Panc1 (cell line): ENCODE results near the gene GATA5. TPM values are rescaled to one million over a fixed set of nuclear protein-coding genes. Genes with fewer than 3 reads are reported as not detected.

Source experiments
- ATAC-seq: fragments of 200-7000 bp; cut with Tn5 transposase; 2 replicates; pipeline ENCODE4 v1.9.1; 2020; ENCODE audit warnings: mild to moderate bottlenecking, moderate library complexity
- BruUV-seq: library from RNA; stranded (reverse); fragments of 400-500 nt; replicated peaks from 2 replicates; lab custom pipeline; 2021; lab: Mats Ljungman, UMichigan
- CTCF ChIA-PET: fragments of 300-600 bp; sonication (Branson Sonifier 250); formaldehyde crosslinking; loops from one replicate; lab custom pipeline; 2022; ENCODE audit warnings: antibody characterized with exemption; lab: Charles Lee
- POLR2A ChIA-PET: fragments of 300-600 bp; sonication (Branson Sonifier 250); formaldehyde crosslinking; loops from one replicate; lab custom pipeline; 2022; ENCODE audit warnings: antibody characterized with exemption; lab: Charles Lee
- DNase-seq: peaks from one replicate; pipeline ENCODE4 v3.0.0-alpha.2; 2010; ENCODE audit warnings: low read depth, low spot score
- H3K27ac ChIP-seq: 2 replicates; pipeline ENCODE4 v1.5.1; 2011; ENCODE audit warnings: mild to moderate bottlenecking, low read length, inconsistent platforms
- H3K27me3 ChIP-seq: fragments of 200-500 bp; sonication (Bioruptor generic); 2 replicates; pipeline ENCODE4 v1.6.0; 2014; ENCODE audit warnings: low read length, inconsistent platforms; ENCODE audit not compliant: control insufficient read depth, insufficient read depth
- H3K36me3 ChIP-seq: fragments of 200-500 bp; sonication (Bioruptor generic); 2 replicates; pipeline ENCODE4 v1.5.1; 2014; ENCODE audit warnings: inconsistent platforms, mild to moderate bottlenecking, low read length, moderate library complexity; ENCODE audit not compliant: control insufficient read depth, insufficient read depth
- H3K4me1 ChIP-seq: 2 replicates; pipeline ENCODE4 v1.5.1; 2011; ENCODE audit warnings: inconsistent platforms, mild to moderate bottlenecking, low read length, moderate library complexity; ENCODE audit not compliant: control insufficient read depth, insufficient read depth
- H3K4me3 ChIP-seq, 2 experiments: 2 replicates each; pipeline ENCODE4 v1.5.1; 2011 to 2012; ENCODE audit warnings: low read depth in 2 of 2, low read length in 2 of 2, mild to moderate bottlenecking in 2 of 2, inconsistent platforms in 1 of 2, moderate library complexity in 1 of 2
- H3K9me3 ChIP-seq: fragments of 200-500 bp; sonication (Bioruptor generic); 2 replicates; pipeline ENCODE4 v1.5.1; 2014; ENCODE audit warnings: low read depth, mild to moderate bottlenecking, inconsistent platforms, low read length, moderate library complexity; ENCODE audit not compliant: control insufficient read depth, insufficient read depth
- POLR2AphosphoS5 ChIP-seq: IDR thresholded peaks from 2 replicates; pipeline ENCODE4 v1.6.1; 2012; ENCODE audit warnings: mild to moderate bottlenecking, low read depth, low read length, moderate library complexity
- SIN3A ChIP-seq: IDR thresholded peaks from 2 replicates; pipeline ENCODE4 v1.6.1; 2012; ENCODE audit warnings: low read depth, mild to moderate bottlenecking, low read length, moderate library complexity, borderline replicate concordance; ENCODE audit not compliant: insufficient read depth
- TCF7L2 ChIP-seq: IDR thresholded peaks from 2 replicates; pipeline ENCODE4 v1.6.1; 2011; ENCODE audit warnings: mild to moderate bottlenecking, low read depth, low read length, inconsistent platforms
- in situ Hi-C: cut with HindIII; loops from 2 replicates; pipeline ENCODE4 v1.10.0; 2016; ENCODE audit warnings: low sequenced_read_pairs, low pct_unique_long_range_greater_than_20kb
- intact Hi-C: fragments of 100-400 bp; cut with micrococcal nuclease; formaldehyde crosslinking; loops from one replicate; pipeline ENCODE4 v1.10.0; 2022; ENCODE audit not compliant: unreplicated experiment
- total RNA-seq: library from RNA; stranded (reverse); gene quantifications from one replicate; pipeline ENCODE4 v1.2.1, GENCODE V29; 2021; ENCODE audit not compliant: unreplicated experiment
- TF ChIP-seq, protein P1 (sequence below): fragments of 450-650 bp; IDR thresholded peaks from 2 replicates; pipeline ENCODE4 v1.5.1; 2017; ENCODE audit warnings: mild to moderate bottlenecking
- TF ChIP-seq, protein P2 (sequence below), 2 experiments: IDR thresholded peaks; 2 replicates each; pipeline ENCODE4 v1.6.1; 2011 to 2012; ENCODE audit warnings: low read depth in 2 of 2, control low read depth in 1 of 2, low read length in 1 of 2, mild to moderate bottlenecking in 1 of 2, moderate library complexity in 1 of 2; ENCODE audit not compliant: insufficient read depth in 1 of 2

The GATA5 gene
- total RNA-seq, 1 experiment from 2014 or later = 53.2 TPM

DNA sequence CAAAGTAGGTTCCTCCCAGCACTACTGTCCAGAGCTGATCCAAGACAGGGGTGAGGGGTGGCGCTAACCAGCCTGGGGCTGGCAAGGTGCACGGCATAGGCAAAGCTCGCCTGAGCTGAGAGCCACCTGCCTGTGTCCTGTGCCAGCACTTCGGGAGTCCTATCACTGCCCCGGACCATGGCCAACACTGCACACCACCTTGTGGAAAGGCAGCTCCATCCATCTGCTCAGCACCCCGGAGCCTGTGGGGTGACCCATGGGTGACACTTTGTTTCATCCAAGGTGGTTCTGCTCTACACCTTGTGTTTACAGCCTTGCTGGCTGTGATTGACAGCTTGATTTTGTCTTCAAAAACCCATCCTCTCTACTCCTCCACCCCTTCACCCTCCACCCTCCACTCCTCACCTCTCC lies 32.9 kb upstream of the GATA5 start:
- TF ChIP-seq POLR2AphosphoS5 = no peak
- TF ChIP-seq, protein P1, sequence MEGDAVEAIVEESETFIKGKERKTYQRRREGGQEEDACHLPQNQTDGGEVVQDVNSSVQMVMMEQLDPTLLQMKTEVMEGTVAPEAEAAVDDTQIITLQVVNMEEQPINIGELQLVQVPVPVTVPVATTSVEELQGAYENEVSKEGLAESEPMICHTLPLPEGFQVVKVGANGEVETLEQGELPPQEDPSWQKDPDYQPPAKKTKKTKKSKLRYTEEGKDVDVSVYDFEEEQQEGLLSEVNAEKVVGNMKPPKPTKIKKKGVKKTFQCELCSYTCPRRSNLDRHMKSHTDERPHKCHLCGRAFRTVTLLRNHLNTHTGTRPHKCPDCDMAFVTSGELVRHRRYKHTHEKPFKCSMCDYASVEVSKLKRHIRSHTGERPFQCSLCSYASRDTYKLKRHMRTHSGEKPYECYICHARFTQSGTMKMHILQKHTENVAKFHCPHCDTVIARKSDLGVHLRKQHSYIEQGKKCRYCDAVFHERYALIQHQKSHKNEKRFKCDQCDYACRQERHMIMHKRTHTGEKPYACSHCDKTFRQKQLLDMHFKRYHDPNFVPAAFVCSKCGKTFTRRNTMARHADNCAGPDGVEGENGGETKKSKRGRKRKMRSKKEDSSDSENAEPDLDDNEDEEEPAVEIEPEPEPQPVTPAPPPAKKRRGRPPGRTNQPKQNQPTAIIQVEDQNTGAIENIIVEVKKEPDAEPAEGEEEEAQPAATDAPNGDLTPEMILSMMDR = no peak
- no peak for TF ChIP-seq TCF7L2
- TF ChIP-seq, protein P2, sequence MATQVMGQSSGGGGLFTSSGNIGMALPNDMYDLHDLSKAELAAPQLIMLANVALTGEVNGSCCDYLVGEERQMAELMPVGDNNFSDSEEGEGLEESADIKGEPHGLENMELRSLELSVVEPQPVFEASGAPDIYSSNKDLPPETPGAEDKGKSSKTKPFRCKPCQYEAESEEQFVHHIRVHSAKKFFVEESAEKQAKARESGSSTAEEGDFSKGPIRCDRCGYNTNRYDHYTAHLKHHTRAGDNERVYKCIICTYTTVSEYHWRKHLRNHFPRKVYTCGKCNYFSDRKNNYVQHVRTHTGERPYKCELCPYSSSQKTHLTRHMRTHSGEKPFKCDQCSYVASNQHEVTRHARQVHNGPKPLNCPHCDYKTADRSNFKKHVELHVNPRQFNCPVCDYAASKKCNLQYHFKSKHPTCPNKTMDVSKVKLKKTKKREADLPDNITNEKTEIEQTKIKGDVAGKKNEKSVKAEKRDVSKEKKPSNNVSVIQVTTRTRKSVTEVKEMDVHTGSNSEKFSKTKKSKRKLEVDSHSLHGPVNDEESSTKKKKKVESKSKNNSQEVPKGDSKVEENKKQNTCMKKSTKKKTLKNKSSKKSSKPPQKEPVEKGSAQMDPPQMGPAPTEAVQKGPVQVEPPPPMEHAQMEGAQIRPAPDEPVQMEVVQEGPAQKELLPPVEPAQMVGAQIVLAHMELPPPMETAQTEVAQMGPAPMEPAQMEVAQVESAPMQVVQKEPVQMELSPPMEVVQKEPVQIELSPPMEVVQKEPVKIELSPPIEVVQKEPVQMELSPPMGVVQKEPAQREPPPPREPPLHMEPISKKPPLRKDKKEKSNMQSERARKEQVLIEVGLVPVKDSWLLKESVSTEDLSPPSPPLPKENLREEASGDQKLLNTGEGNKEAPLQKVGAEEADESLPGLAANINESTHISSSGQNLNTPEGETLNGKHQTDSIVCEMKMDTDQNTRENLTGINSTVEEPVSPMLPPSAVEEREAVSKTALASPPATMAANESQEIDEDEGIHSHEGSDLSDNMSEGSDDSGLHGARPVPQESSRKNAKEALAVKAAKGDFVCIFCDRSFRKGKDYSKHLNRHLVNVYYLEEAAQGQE (IDR thresholded peaks at IDR 0.05; ENCODE audit: insufficient read depth in 1 of 2, low read depth in 2 of 2, low read length in 1 of 2) = no peak
- no peak for TF ChIP-seq SIN3A
- DNase-seq (no peak), ATAC-seq (peak; percentile 73)
- no peak overlapping the region for H3K4me3 ChIP-seq
- H3K27me3 ChIP-seq = no peaks in the 10 kb centered on the region
- H3K36me3 ChIP-seq = no peaks in the 10 kb centered on the region
- intact Hi-C loops = no loop called here
- ChIA-PET CTCF (interaction anchor here (0.6 to 1.0 kb wide), 3 partner anchors 9 to 140 kb away, joined by 3 to 36 read pairs (median 3); no protein-coding TSS in a partner anchor), POLR2A (interaction anchor here (0.7 kb wide), 1 partner anchor 22 kb away, joined by 5 read pairs; no protein-coding TSS in a partner anchor)
- H3K9me3 ChIP-seq = no peaks in the 10 kb centered on the region
- no peaks in the 10 kb centered on the region for H3K4me1 ChIP-seq
- no peak overlapping the region for H3K27ac ChIP-seq
- BruUV-seq = no TSS peak
- in situ Hi-C loops = no loop called here

DNA sequence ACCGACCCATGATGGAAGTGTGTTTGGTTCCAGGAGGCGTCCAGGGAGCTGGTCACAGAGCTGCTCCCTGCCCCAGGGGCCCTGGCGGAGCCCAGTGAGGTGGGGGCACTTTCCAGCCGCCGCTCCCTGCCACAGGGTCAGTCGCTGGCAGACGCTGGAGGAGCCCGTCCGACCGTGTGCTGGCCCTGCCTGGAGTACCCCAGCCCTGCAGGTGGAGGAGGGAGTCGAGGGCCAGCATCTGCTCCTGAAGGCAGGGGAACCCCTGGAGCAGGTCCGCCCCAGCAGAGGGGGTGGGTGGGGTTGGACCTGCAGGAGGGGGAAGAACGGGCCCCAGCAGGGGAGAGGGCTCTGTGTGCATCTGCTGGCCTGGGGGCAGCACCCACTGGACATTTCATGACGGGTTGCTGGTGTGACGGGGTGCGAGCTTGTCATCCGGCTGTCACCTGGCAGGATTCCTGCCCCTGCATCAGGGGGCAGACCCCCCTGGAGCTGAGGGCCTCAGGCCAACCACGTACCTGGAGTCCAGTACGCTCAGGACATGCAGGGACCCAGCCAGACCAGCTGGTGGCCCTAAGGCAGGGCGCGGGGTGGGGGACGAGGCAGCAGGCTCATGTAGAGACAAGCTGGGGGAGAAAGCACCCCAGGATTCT lies 32.3 kb upstream of the GATA5 start:
- Histone ChIP-seq H3K4me1 (no peaks in the 10 kb centered on the region), H3K27ac (no peak overlapping the region), H3K4me3 (no peak overlapping the region), H3K9me3 (no peaks in the 10 kb centered on the region), H3K27me3 (no peaks in the 10 kb centered on the region), H3K36me3 (no peaks in the 10 kb centered on the region)
- no TSS peak for BruUV-seq
- no peak for TF ChIP-seq TCF7L2
- ChIA-PET CTCF (interaction anchor here (0.6 to 1.0 kb wide), 3 partner anchors 8 to 140 kb away, joined by 3 to 36 read pairs (median 3); no protein-coding TSS in a partner anchor), POLR2A (interaction anchor here (0.7 kb wide), 1 partner anchor 23 kb away, joined by 5 read pairs; no protein-coding TSS in a partner anchor)
- intact Hi-C loops = no loop called here
- no peak for DNase-seq
- in situ Hi-C loops = no loop called here
- peak; percentile 13 for ATAC-seq

DNA sequence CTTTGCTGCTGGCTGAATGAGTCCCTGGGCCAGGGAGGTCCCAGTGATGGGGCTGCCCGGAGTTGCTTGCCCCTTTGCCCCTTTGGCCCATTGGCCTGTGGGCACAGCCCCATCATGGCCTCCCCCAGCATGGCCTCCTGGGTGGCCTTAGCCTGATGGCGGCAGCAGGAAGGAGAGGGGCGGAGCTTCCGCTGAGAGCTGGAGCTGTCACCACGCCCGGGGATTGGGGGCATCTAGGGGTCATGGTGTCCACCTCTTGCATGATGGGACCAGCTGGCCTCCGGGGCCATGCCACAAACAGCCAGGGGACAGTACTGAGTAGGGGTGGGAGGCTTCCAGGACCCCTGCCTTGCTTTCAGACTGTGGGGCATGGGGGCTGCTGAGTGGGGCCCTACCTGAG lies 31.5 kb upstream of the GATA5 start:
- intact Hi-C loops (no loop called here), in situ Hi-C loops (no loop called here)
- Histone ChIP-seq H3K9me3 (no peaks in the 10 kb centered on the region), H3K4me3 (no peak overlapping the region), H3K27me3 (no peaks in the 10 kb centered on the region), H3K27ac (no peak overlapping the region), H3K36me3 (no peaks in the 10 kb centered on the region), H3K4me1 (peaks cover under 1% of the 10 kb centered on the region; the same call in 1 of the 2 replicates)
- CTCF ChIA-PET = interaction anchor here (0.6 kb wide), 1 partner anchor 11 kb away, joined by 3 read pairs; no protein-coding TSS in a partner anchor
- TF ChIP-seq SIN3A (no peak), TCF7L2 (no peak), POLR2AphosphoS5 (no peak)
- TF ChIP-seq, protein P1 = no peak
- TF ChIP-seq, protein P2 (IDR thresholded peaks at IDR 0.05; ENCODE audit: insufficient read depth in 1 of 2, low read depth in 2 of 2, low read length in 1 of 2) = no peak
- ATAC-seq = 0 out of 2 replicates have a peak, but pooled peaks have one; percentile 3
- POLR2A ChIA-PET = no interaction called here
- BruUV-seq = no TSS peak
- no peak for DNase-seq
